HG03064 (cell line): ENCODE results near the gene NKX6-1.

ENCODE experiments used
- ATAC-seq: cut with Tn5 transposase; IDR thresholded peaks from one replicate; pipeline ENCODE4 v1.9.1; 2021; ENCODE audit warnings: low read depth; ENCODE audit not compliant: unreplicated experiment

NKX6-1 gene

GRCh38 chr4:84498935-84499623, at the start of gene NKX6-1:
NKX6-1 (minus strand) TSS chr4:84499292; CDS start chr4:84498228, 1,064 bp downstream.
- no peak for ATAC-seq

- no peak for ATAC-seq
Measured at GRCh38 chr4:84547211-84547610, 48.1 kb upstream of the NKX6-1 start.

- ATAC-seq = no peak
Measured at GRCh38 chr4:84545093-84545492, 46.0 kb upstream of the NKX6-1 start.

- no peak for ATAC-seq
Measured at GRCh38 chr4:84535901-84536300, 36.8 kb upstream of the NKX6-1 start.

- ATAC-seq = no peak
Measured at GRCh38 chr4:84531689-84532088, 32.6 kb upstream of the NKX6-1 start.

- no peak for ATAC-seq
Measured at GRCh38 chr4:84530871-84531270, 31.8 kb upstream of the NKX6-1 start.

GRCh38 chr4:84530454-84530853, 31.4 kb upstream of the NKX6-1 start:
- no peak for ATAC-seq

GRCh38 chr4:84529169-84529751, 30.2 kb upstream of the NKX6-1 start:
- no peak for ATAC-seq

- ATAC-seq = no peak
Measured at GRCh38 chr4:84527391-84527790, 28.3 kb upstream of the NKX6-1 start.

- no peak for ATAC-seq
Measured at GRCh38 chr4:84515075-84515474, 16.0 kb upstream of the NKX6-1 start.

GRCh38 chr4:84512277-84512676, 13.2 kb upstream of the NKX6-1 start:
- no peak for ATAC-seq

- ATAC-seq = no peak
Measured at GRCh38 chr4:84511703-84512102, 12.6 kb upstream of the NKX6-1 start.

GRCh38 chr4:84507941-84508340, 8.8 kb upstream of the NKX6-1 start:
- no peak for ATAC-seq

GRCh38 chr4:84504821-84505220, 5.7 kb upstream of the NKX6-1 start:
- no peak for ATAC-seq

- no peak for ATAC-seq
Measured at GRCh38 chr4:84503495-84504437, 4.7 kb upstream of the NKX6-1 start.

GRCh38 chr4:84502955-84503373, 3.9 kb upstream of the NKX6-1 start:
- no peak for ATAC-seq

- no peak for ATAC-seq
Measured at GRCh38 chr4:84502333-84502954, 3.4 kb upstream of the NKX6-1 start.

GRCh38 chr4:84501721-84502267, 2.7 kb upstream of the NKX6-1 start:
- ATAC-seq = no peak

GRCh38 chr4:84501202-84501503, 2.1 kb upstream of the NKX6-1 start:
- ATAC-seq = no peak

GRCh38 chr4:84500386-84501201, 1.5 kb upstream of the NKX6-1 start:
- ATAC-seq = no peak
